HG02840 (cell line): Measurements from ENCODE around the gene MFNG.

ENCODE experiments used
- ATAC-seq: cut with Tn5 transposase; IDR thresholded peaks from one replicate; pipeline ENCODE4 v1.9.1; 2021; ENCODE audit warnings: mild to moderate bottlenecking, moderate library complexity, moderate number of reproducible peaks; ENCODE audit not compliant: unreplicated experiment, low FRiP score

MFNG gene

GRCh38 chr22:37454857-37455686 is 31.1 kb downstream of the MFNG start:
- ATAC-seq: no peak

- no peak for ATAC-seq
Observed at GRCh38 chr22:37453696-37454095, 32.5 kb downstream of the MFNG start.

- no peak for ATAC-seq
Observed at GRCh38 chr22:37451218-37451617, 35.0 kb downstream of the MFNG start.

GRCh38 chr22:37449331-37450001 is 36.7 kb downstream of the MFNG start:
- no peak for ATAC-seq

- no peak for ATAC-seq
Observed at GRCh38 chr22:37448516-37449127, 37.6 kb downstream of the MFNG start.

GRCh38 chr22:37445501-37445900 is 40.7 kb downstream of the MFNG start:
- no peak for ATAC-seq

GRCh38 chr22:37443977-37444376 is 42.2 kb downstream of the MFNG start:
- ATAC-seq: no peak

- no peak for ATAC-seq
Observed at GRCh38 chr22:37443086-37443485, 43.1 kb downstream of the MFNG start.

GRCh38 chr22:37442537-37442936 is 43.6 kb downstream of the MFNG start:
- ATAC-seq: no peak

GRCh38 chr22:37442135-37442534 is 44.0 kb downstream of the MFNG start:
- ATAC-seq: no peak

GRCh38 chr22:37440875-37441274 is 45.3 kb downstream of the MFNG start:
- ATAC-seq: no peak

- ATAC-seq: no peak
Observed at GRCh38 chr22:37439347-37439746, 46.8 kb downstream of the MFNG start.

GRCh38 chr22:37435970-37436603 is 50.1 kb downstream of the MFNG start:
- ATAC-seq: no peak

- no peak for ATAC-seq
Observed at GRCh38 chr22:37433786-37434185, 52.4 kb downstream of the MFNG start.

- ATAC-seq: no peak
Observed at GRCh38 chr22:37432708-37433054, 53.5 kb downstream of the MFNG start.

GRCh38 chr22:37431801-37432707 is 54.1 kb downstream of the MFNG start:
- ATAC-seq: no peak

- ATAC-seq: no peak
Observed at GRCh38 chr22:37431366-37431765, 54.8 kb downstream of the MFNG start.

GRCh38 chr22:37430941-37431340 is 55.2 kb downstream of the MFNG start:
- ATAC-seq: no peak

- no peak for ATAC-seq
Observed at GRCh38 chr22:37428649-37429586, 57.3 kb downstream of the MFNG start.
